H7 (cell line): ENCODE results near the gene FPR3. TPM values are rescaled to one million over a fixed set of nuclear protein-coding genes. Genes with fewer than 3 reads are reported as not detected.
"Not testable (repeated sequence)": the region's sequence is repeated elsewhere in the genome, so short reads cannot be mapped to it uniquely, and the experiment has no call there.

Experiments used
- DNase-seq: peaks from one replicate; pipeline ENCODE4 v3.0.0; 2012
- H3K27me3 ChIP-seq: 2 replicates; pipeline ENCODE4 v1.6.0; 2011; ENCODE audit warnings: mild to moderate bottlenecking, low read length; ENCODE audit not compliant: control insufficient read depth, insufficient read depth
- H3K36me3 ChIP-seq: replicated peaks from 2 replicates; pipeline ENCODE4 v1.5.1; 2011; ENCODE audit warnings: low read length; ENCODE audit not compliant: control insufficient read depth, insufficient read depth
- H3K4me3 ChIP-seq: 2 replicates; pipeline ENCODE4 v1.5.1; 2011; ENCODE audit warnings: low read depth, mild to moderate bottlenecking, control low read depth, low read length, moderate library complexity; ENCODE audit not compliant: insufficient read depth
- total RNA-seq: library from RNA; depleted of rRNA; stranded (reverse); fragments of >200 nt; shearing (Covaris generic); gene quantifications from 2 replicates; pipeline ENCODE4 v1.2.3, GENCODE V29; 2014

Gene FPR3
- total RNA-seq, 1 experiment from 2014 or later, result not detected

DNA sequence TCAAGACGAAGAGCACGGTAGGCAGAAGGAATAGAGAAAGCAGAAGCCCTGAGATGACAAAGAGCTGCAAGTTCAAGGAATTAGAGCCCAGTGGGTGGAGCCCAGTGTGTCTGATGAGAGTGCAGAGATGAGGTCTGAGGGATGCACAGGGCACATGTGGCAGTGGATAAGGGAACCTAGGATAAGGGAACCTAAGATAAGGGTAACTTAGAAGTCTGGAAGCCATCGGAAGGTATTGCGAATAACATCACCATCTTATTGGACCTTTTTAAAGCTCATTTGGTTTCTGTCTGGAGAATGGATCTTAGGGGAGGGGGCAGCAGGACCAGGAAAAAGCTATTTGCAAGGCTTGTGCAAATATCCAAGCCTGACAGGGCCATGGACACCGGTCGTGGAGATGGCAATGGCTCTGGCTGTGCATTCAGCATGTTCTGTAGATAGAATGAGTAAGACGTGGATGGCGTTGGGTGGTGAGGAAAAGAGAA is 1.3 kb downstream of the FPR3 start:
- no peak for DNase-seq
- no peak overlapping the region for H3K4me3 ChIP-seq
- no peaks in the 10 kb centered on the region for H3K36me3 ChIP-seq
- no peaks in the 10 kb centered on the region for H3K27me3 ChIP-seq

DNA sequence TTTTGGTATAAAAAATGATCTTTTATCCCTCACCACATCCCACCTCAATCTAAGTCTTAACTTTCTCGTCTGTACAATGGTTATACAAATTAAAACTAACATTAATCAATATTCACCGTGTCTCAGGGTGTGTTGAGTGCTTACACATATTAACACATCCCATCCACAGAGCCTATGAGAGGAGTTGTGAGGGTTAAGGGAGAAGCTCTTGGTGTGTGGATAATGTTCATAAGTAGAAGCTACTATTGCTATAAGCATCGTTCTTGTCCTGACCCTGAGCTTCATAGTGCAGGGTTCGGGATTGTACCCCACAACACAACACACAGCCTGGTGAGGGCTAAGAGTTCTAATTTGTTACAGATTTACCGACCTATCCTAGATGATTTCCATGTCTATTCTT is 2.5 kb downstream of the FPR3 start:
- Histone ChIP-seq H3K36me3 (no peaks in the 10 kb centered on the region), H3K27me3 (no peaks in the 10 kb centered on the region), H3K4me3 (no peak overlapping the region)
- no peak for DNase-seq

DNA sequence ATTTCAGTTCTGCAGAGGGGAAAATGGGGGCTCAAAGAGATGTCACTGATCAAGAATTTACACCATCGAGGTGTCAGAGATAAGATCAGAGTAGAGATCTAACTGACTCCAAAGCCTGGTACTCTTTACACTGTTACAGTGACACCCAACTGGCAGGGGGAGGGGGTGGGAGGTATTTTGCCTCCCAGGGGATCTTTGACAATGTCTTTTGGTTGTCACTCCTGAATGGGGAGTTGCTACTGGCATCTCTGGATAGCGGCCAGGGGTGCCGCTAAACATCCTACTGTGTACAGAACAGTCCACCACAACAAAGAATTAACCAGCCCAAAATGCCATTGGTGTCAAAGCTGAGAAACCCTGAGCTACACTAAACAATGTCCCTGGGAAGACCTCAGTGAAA is 3.1 kb downstream of the FPR3 start:
- Histone ChIP-seq H3K27me3 (no peaks in the 10 kb centered on the region), H3K4me3 (no peak overlapping the region), H3K36me3 (no peaks in the 10 kb centered on the region)
- no peak for DNase-seq

DNA sequence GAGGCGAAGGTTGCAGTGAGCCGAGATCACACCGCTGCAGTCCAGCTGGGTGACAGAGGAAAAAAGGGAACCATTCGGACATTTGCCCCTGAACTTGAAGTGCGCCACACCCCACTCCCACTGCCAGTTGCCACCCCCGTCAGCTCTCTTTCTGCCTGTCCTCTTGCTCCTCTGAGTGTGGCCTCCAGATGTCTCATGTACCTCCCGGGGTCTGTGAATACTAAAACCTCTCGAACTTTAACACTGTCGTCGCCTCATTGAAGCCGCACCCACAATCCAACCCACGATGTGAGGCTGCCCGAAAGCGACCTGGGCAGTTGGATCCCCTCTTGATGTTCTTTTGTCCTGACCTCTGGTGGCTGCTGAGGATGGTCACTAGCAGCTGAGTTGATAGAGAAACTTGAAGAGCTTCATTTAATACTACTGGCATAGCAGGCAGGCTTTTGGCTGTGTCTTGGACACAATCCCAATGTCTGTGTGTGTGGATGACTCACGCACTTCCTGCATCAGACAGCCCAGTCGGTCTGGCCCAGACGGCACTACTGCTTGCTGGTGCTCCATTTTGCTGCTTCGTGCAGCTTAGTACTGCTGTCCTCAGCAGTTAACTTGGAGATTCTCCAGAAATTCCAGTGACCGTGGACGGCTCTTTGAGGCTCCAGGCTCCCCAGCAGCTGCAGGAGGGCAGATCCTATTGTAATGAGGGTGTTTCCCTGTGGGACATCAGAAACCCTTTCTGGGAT is 4.2 kb downstream of the FPR3 start:
- Histone ChIP-seq H3K4me3 (no peak overlapping the region), H3K27me3 (no peaks in the 10 kb centered on the region), H3K36me3 (no peaks in the 10 kb centered on the region)
- DNase-seq, result no peak

GRCh38 chr19:51799774-51800472 is 5.0 kb downstream of the FPR3 start:
- Histone ChIP-seq H3K27me3 (no peaks in the 10 kb centered on the region), H3K36me3 (no peaks in the 10 kb centered on the region), H3K4me3 (no peak overlapping the region)
- DNase-seq, result no peak

DNA sequence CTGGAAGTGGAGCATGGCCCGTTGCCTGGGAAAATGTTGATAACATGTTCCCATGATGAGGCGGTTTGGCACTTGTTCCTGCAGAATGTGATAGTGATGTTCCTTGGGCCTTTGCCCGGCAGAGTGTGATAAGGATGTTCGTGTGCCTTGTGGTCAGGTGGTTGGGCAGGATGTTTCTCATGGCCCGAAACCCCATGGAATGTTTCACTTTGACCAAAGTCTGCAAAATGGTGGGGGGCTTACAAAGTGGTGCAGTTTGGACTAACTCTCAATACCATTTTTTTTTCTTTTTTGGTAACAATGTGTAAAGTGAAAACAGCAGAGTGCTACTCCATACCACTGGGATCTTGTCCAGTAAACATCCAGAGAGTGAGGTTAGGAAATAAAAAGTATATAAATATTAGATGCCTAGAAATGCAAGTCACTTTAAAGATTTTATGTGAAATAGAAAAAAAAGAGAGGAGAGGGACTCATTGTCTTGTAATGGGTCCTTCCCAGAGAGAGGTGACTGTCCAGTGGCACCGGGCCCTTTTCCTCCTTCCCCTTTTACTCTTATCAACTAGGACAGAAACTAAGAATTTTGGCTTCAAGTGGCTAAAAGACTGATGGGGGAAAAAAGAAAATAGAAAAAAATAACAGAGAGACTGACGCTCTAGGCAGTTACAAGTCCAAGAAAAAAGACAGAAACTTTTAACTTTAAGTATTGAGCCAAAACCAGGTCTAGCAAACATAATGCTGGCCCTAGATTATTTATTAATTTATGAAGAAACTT is 5.7 kb downstream of the FPR3 start:
- H3K4me3 ChIP-seq, result no peak overlapping the region
- no peaks in the 10 kb centered on the region for H3K36me3 ChIP-seq
- no peaks in the 10 kb centered on the region for H3K27me3 ChIP-seq
- DNase-seq, result no peak

DNA sequence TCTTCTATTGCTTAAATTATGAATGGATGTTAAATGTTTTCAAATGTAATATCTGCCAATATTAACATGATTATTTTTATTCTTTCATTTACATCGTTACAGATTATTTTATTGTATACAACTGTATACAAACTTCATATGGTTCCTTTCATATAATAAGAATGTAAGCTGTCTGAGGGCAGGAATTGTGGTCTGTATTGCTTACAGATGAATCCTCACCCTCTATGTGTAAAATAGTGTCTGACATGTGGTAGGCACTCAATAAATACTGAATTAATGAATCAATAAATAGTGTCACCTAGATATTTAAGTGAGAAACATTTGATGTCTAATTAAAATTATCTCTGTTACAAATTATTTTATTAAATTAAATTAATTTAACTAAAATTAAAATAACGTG is 7.8 kb downstream of the FPR3 start:
- H3K27me3 ChIP-seq, result no peaks in the 10 kb centered on the region
- H3K4me3 ChIP-seq, result no peak overlapping the region
- H3K36me3 ChIP-seq, result no peaks in the 10 kb centered on the region
- DNase-seq, result no peak

DNA sequence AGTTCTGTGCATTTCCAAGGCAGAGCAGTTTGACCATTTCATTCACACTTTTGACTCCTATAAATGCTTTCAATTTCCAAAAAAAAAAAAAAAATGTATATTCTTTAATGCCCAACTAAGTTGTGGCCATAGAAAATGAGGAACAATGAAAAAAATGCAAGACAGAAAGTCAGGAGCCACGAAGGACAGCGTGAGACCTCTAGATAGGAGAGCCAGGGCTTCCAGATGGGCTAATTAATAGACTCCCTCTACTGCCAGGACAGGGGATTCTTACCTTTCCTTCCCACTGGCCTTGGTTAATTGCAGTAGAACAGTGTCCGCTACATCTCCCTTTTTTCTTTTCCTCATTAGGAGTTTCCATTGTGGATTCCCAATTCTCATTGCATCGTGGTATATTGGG is 8.6 kb downstream of the FPR3 start:
- DNase-seq, result no peak
- H3K4me3 ChIP-seq, result no peak overlapping the region

GRCh38 chr19:51803967-51804366 is 9.0 kb downstream of the FPR3 start:
- no peak overlapping the region for H3K4me3 ChIP-seq
- no peaks in the 10 kb centered on the region for H3K27me3 ChIP-seq
- DNase-seq, result no peak
- H3K36me3 ChIP-seq, result no peaks in the 10 kb centered on the region

More for the DNA sequence above, 8.6 kb downstream of the FPR3 start:
- no peaks in the 10 kb centered on the region for H3K36me3 ChIP-seq
- no peaks in the 10 kb centered on the region for H3K27me3 ChIP-seq

- DNase-seq, H3K36me3 ChIP-seq, H3K4me3 ChIP-seq, H3K27me3 ChIP-seq: not testable (repeated sequence)
Measured at GRCh38 chr19:51804789-51805188, 9.8 kb downstream of the FPR3 start.

DNA sequence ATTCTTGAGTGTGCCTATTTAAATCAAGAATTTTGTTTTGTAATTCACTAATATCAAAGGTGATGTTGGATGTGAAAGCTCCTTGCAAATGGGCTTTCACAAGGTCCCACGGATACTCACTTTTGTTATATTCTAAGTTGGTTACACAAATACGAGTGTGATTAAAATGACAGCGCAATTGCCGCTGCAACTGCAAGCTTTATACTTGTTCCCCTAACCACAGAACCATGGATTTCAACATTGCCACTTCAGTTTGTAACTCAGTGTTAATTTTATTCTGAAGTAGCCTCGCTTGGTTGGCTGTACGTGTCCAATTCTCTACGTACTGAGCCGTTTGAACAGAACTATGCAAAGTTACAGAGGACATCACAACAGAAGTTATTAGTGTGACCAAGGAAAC is 10.4 kb downstream of the FPR3 start:
- DNase-seq, H3K36me3 ChIP-seq, H3K4me3 ChIP-seq, H3K27me3 ChIP-seq: not testable (repeated sequence)

DNA sequence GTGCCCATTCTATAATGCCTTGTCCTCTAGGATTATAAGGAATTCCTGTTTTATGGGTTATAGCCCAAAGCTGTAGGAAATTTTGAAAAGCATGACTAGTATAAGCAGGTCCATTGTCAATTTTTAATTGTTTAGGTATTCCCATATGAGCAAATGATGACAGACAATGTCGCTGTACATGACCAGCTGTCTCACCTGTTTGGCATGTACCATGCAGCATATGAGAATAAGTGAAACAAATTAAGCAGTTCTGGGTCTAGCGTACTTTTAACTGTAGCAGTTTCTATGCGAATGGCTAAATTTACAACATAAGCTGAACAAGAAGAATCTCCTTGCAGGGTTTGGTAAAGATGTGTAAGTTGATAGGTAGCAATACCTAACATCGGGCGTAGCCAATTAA is 11.6 kb downstream of the FPR3 start:
- DNase-seq, H3K27me3 ChIP-seq, H3K4me3 ChIP-seq: not testable (repeated sequence)

DNA sequence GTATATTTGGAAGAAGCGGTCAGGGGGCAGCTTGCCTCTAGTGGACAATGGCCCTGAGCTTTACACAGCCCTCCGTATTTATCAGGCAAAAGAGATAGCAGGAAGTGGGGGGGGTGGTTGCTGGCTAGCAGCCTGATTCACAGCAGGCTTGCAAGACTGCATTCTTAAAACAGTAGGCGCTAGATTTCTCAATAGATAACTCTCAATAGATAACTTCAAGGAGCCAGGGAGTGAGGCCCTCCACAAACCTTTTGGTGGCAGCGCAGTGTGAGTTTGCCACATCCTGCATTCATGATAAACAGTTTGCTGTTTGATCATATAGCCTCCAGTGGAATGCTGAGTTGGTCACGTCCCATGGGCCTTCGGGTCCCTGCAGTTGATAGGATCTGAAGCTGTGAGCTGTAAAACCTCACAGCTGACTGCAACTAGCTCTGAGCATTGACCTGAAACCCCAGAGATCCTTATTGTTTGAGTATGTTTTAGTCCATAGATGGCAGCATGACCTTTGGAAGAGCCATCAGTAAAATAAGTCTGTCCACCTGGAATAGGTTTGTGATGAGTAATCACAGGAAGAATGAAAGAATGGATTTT is 12.2 kb downstream of the FPR3 start:
- H3K27me3 ChIP-seq, result no peaks in the 10 kb centered on the region
- no peaks in the 10 kb centered on the region for H3K36me3 ChIP-seq
- H3K4me3 ChIP-seq, result no peak overlapping the region
- DNase-seq, result no peak

More for the DNA sequence above, 11.6 kb downstream of the FPR3 start:
- H3K36me3 ChIP-seq, result not testable (repeated sequence)

DNA sequence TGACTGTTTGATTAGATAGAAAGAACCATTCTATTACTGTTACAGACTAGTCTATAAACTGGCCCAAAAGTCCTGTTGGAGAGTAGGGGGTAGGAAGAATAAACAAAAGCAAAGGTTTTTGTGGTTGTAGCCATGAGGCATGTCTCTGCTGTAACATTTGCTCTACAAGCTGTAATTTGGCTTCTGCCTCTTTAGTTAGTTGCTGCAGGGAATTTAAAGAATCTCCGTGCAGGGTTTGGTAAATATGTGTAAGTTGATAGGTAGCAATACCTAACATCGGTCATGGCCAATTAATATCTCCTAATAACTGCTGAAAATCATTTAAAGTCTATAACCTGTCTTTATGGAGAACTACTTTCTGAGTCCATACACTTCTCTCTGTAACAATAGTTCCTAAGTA is 13.0 kb downstream of the FPR3 start:
- Histone ChIP-seq H3K4me3 (no peak overlapping the region), H3K36me3 (no peaks in the 10 kb centered on the region), H3K27me3 (no peaks in the 10 kb centered on the region)
- no peak for DNase-seq
